GM18870 (cell line): ENCODE data around the gene NIPAL1.

ENCODE experiments used
- ATAC-seq: cut with Tn5 transposase; IDR thresholded peaks from one replicate; pipeline ENCODE4 v1.9.1; 2021; ENCODE audit warnings: moderate library complexity; ENCODE audit not compliant: unreplicated experiment

Gene NIPAL1

DNA sequence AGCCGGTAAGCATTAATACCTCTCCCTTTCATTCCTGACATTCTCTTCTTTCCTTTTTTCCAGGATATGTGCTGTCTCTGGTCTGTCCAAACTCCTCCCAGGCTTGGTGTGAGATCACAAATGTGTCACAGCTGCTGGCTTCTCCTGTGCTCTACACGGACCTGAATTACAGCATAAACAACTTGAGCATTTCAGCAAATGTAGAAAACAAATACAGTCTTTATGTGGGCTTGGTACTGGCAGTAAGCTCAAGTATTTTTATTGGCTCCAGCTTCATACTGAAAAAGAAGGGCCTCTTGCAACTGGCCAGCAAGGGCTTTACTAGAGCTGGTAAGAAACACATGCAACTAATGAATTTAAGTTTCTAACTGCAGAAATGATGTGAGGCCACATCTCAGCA, 8.4 kb downstream of the NIPAL1 start:
- no peak for ATAC-seq

DNA sequence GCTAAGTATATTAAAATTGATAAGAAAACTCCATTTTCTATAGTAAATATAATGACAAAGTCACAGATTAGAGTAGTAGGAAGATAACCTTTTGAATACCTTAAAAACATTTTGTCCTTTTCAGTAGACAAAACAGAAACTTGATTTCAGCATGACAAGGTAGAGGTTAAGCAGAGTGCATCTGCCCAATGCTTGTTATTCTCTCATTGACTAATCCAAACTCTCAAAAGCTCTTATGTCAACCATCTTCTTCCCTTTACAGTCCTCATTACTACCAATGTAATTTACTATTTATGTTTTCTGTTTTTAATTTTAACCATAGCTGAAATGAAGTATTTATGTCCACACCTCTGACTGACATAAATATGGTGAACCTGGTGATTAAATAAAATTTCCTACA, 11.1 kb downstream of the NIPAL1 start:
- peak; percentile 88 for ATAC-seq

DNA sequence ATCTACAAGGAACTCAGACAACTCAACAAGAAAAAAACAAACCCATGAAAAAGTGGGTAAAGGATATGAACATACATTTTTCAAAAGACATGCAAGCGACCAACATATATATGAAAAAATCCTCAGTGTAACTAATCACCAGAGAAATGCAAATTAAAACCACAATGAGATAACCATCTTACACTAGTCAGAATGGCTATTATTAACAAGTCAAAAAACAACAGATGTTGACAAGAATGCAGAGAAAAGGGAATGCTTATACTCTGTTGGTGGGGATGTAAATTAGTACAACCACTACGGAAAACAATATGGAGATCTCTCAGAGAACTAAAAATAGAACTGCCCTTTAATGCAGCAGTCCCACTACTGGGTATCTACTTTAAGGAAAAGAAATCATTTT, 12.1 kb downstream of the NIPAL1 start:
- peak; percentile 69 for ATAC-seq

DNA sequence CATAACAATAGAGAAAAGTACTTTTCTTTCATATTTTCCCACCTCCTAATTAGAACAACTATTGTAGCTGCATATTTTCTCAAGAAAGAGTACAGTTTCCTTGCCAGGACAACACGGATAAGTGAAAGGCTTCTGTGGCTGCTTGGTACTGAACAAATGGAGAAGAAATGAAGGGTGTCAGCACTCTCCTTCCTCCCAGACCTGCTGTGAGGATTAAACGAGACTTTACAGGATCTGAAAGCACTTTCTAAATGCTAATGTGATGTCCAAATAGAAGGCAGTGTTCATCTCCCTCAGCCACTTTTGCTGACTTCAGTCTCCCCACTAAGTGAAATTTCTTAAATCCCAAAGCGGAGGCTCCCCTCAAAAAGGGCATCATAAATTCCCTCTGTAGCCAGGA, 13.9 kb downstream of the NIPAL1 start:
- ATAC-seq: no peak

DNA sequence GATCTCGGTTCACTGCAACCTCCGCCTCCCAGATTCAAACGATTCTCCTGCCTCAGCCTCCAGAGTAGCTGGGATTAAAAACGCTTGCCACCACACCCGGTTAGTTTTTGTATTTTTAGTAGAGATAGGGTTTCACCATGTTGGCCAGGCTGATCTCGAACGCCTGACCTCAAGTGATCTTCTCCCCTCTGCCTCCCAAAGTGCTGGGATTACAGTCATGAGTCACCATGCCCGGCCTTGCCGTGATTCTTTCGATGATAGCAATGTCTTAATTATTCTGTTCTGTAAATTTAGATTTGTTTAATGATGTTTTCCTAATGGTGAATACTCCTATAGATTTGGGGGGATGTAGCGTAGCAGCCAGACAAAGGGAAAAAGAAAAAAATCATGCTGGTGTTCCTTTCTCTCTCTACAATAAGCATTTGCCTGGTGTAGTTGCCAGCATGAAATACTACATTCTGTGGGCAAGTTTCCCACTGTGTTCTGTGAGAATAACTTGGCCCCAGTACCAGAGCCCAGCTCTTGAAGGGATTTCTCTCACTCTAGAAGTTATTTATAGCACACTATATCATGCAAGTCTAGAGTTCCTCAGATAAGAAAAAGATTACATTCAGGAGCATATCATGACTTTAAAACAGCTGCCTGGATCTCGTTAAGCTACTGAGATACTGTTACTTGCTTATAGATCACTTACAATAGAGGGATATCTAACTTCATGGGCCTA, 15.4 kb downstream of the NIPAL1 start:
- ATAC-seq: no peak

DNA sequence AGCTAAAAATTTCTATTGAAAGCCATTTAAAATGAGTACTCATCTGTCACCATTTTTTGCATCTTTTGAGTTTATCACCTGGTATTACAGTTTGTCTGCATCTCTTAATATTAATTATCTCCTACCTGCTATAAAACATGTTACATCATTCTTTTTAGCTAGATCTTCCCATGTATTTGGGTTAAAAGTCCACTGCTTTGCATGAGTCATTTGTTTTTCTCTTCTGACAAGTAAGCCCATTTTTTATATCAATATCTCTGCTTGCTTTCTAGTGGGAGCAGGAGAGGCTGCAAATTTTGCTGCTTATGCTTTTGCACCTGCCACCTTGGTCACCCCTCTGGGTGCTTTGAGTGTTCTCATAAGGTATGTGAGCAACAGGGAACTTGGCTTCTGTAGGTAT, 16.1 kb downstream of the NIPAL1 start:
- no peak for ATAC-seq

DNA sequence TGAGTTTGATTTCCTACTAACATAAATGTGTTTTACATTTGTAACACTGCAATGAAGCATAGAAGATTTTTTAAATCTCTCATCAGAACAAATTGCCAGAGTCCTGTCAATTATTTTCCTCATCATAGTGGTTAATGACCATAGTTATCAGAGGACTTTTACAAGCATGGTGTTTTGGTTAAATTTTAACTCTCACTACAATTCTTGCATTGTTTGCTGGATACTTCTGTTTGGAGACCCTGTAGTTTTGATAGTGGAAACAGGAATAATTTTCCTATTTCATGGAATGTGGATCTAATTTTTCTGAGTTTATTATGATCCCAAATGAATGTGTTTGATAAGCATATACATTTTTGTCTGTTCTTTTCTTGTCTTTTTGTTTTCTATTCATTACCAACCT, 16.8 kb downstream of the NIPAL1 start:
- no peak for ATAC-seq

DNA sequence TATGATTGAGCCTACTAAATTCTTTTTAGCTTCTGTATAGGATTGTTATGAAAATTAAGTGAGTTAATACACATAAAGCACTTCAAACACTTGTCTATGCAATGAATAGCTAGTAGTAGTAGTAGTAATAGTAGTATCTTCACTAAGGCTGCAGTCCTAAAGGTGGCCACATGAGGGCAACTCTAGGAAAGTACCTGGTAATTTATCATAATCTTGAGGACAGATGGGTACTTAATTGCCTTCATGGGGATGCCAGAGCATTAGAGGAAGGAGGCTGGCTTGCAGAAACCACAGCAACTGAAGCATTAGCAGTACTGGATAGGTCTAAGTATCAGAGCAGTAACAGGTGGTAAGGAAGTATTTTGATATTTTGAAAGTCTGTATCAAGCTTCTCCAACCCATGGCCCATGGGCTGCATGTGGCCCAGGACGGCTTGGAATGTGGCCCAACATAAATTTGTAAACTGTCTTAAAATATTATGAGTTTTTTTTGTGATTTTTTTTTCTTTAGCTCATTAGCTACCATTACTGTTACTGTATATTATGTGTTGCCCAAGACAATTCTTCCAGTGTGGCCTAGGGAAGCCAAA, 17.3 kb downstream of the NIPAL1 start:
- ATAC-seq: peak; percentile 50

DNA sequence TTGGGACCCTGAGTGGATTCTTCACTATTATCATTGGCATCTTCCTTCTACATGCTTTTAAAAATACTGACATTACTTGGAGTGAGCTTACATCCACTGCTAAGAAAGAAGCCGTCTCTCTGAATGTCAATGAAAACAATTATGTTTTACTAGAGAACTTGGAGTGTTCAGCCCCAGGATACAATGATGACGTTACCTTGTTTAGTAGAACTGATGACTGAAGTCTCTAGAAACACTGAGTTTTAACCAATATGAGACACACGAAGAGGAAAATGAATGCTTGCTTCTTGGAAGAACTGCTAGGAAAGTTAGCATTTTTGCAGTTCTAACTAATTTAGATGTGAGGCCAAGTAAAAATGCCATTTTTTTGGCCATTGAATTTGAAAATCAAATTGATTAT, 19.4 kb downstream of the NIPAL1 start:
- no peak for ATAC-seq

DNA sequence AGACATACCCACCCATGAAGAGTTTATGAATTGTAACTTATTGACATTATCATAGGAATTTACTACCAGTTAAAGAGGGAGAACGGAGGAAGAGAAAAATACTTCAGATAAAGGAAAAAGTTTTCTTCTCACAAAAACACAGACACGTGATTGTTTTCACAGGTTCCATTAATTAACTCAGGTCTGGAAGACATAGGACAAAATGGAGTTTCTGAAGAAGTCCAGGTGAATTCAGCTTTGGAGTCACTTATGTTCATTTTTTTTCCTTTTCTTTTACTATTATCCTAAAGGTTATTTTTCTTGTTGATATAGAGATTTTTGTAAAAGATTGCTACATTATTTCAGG, 20.5 kb downstream of the NIPAL1 start:
- no peak for ATAC-seq

DNA sequence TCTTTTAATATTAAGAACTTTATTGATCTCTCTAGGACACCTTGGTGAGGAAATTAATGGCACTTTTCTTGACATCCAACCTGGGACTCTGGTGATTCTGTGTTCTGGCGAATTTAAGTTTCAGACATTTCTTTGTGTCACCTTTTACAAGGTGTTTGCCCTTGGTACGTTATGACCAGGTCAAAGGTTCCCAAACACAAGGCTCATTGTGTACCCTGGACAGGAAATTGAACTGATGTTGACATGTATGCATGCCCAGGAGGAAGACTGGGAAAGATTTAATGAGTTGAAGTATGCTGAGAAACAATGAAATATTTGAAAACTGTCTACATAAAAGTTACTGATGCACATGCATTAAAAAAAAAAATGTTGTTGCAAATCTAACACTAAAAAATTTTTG, 22.1 kb downstream of the NIPAL1 start:
- no peak for ATAC-seq

DNA sequence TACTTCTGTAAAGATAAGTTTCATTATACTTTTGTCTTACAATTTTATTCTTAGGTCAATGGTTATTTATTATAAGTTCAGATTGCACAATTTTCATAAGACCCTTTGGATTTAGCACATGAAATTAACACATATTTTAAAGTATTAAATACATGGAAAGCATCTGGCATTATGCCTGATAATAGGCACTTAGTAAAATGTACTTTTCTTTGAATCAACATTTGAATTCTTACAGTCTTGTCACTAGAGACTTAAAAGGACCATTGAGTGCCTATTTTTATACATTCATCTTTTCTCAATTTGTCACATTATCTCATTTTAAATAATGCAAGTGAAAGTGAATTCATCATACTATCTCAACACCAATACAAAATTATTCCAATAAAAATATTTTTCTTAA, 23.0 kb downstream of the NIPAL1 start:
- ATAC-seq: no peak

DNA sequence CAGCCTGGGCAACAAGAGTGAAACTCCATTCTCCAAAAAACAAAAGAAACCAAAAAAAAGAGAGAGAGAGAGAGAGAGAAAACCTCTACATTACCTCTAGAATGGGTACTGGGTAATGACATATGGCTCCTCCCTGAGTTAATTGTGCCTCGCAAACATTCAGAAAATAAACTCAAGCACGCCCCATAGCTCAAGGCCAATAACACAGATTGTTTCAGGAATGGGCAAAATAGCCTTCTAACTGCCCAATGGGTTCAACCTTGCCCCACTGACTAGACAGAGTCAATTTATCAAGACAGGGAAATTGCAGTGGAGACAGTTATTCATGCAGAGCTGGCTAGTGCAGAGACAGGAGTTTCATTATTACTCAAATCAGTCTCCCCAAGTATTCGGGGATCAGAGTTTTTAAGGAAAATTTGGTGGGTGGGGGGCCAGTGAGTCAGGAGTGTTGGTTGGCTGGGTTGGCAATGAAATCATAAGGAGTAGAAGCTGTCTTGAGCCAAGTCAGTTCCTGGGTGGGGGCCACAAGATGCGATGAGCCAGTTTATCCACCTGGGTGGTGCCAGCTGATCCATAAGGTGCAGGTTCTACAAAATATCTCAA, 25.1 kb downstream of the NIPAL1 start:
- ATAC-seq: no peak

DNA sequence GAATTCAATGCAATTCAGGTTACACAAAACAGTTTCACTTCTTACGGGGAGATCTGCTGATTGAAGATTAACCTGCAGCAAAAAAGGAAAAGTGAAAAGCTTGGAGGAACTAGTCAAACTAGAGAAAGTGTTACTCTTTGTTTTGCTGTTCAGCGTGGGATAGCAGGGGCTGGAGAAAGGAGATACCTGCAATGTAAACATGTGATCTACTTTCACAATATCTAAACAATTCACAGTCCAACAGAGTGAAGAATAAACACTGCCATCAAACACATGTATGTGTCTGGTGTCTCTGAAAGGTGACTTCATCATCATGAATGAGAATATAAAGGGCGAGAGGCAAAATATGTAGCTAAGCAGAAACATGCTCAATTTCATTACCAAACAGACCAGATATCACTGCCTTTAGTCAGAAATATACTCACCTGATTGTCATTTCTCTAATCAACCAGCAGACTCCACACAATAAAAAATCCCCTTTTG, 26.4 kb downstream of the NIPAL1 start:
- ATAC-seq: peak; percentile 32

DNA sequence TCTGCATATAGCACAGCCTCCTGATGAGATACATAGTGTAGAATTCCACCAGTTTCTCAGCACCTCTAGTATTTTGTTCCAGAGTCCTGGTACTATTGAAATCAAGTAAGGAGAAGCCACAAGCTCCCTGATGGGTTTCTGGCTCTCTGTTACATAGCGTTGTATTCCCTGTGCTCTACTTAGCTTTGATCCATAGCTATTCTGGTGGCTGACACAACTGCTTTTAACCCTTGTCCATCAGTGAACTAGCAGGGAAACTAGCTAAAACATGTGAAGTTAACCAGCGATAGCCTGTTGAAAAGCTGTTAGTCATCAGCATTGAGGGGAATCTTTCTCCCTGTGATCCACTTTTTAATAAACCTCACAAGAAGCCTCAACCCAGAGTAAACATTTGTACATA, 26.9 kb downstream of the NIPAL1 start:
- no peak for ATAC-seq

DNA sequence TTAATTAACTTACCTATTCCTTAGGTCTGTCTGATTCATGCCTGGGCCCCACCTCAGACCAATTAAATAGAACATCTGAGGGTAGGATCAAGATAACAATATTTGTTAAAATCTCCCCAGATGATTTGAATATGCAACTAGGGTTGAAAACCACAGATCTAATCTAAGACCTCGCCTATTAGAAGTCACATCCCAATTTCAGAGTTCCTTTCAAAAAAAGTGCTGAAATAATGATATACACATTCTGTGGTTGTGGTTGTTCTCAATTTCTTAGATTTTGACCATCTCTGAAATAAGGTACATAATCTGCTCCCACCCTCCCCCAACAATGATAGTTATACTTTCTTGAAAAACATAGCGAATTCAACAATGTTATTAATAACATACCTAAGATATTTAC, 27.7 kb downstream of the NIPAL1 start:
- no peak for ATAC-seq

DNA sequence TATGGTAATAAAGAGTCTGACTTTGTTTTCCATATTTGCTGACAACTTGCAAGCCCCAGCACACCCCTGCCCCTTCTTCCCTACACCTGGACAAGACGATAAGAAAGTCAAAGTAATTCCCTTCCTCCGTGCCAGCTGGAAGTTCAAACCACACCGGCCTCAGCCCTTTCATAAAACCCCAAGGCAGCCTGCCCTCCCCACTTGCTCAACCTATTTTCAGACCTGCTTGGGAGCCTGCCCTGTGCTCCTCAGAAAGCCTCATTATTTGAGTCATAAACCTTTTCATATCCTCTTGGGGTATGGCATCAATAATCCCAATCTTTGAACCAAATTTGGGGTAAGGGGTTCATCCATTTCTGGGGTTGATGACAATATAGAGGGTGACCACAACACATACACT, 29.5 kb downstream of the NIPAL1 start:
- no peak for ATAC-seq

DNA sequence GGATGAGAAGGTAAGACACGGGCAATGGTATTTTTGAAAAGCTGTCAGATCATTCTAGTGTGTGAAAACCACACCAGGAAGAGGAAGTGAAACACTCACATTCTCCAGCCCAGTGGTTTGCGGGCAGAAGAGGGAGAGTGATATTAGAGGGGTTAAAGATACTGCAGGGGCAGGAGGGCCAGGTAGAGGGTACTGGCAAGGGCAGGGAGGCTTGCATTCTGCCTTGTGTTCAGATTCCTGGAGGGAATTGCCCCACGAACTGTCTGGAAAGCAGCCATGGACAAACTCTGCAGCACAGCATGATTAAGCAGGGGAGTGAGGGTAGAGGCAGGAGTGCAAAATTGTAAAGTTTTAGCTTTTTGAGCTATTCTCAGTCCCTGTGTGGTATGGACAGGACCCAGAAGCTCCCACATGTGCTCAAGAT, 30.9 kb downstream of the NIPAL1 start:
- peak; percentile 98 for ATAC-seq

DNA sequence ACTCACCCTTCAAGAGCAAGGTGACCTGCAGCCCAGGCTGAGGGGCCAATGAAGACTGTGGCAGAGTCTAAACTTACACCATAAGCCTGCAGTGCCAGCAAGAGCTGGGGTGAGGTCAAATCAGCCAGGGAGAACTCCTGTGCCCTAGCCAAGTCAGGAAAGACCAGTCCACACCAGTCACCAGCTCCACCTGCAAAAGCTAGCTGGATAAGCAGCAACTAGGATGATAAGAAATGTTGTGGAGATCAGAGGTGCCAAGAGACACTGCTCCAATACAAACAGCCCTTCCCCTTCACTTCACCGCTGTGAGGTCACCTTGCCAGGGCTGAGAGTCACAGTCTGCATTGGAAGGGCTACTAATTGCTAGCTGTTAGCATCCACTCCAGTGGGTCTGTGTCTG, 31.3 kb downstream of the NIPAL1 start:
- ATAC-seq: no peak

DNA sequence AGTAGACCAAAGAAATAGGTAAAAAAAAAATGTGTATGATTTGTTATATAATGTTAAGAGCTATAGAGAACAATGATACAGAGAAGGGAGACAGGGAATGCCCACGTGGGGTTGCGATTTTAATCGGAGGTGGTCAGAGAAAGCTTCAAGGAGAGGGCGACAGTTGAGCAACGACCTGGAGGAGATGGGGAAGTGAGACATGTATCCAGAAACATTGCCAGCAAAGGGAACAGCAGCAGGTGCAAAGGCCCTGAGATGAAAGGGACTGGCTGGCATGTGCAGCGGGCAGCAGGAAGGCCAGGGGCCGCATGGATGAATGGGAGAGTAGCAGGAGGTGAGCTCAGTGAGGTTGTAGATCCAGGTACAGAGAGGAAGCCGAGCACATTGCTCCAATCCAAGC, 32.9 kb downstream of the NIPAL1 start:
- ATAC-seq: no peak

DNA sequence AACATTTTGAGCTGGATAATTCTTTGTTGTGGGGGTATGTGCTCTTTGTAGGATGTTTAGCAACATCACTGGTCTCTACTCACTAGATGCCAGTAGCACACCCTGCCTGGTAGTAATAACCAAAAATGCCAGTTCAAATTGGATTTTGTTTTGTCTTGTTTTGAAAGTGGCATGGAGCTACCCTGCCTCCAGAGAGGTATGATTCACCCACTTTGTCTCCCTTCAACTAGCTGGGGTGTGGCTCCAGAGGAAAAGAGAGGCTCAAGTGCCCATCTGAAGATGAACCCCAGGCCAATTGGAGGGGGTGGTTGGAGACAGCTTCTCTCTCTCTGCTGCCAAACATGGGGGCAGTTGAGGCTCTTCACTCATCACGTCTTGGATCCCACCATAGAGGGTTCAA, 34.5 kb downstream of the NIPAL1 start:
- ATAC-seq: no peak
